ENCODE results near the gene EIF2B2. TPM values are rescaled to one million over a fixed set of nuclear protein-coding genes. Genes with fewer than 3 reads are reported as not detected.
"Not testable (repeated sequence)": the region's sequence is repeated elsewhere in the genome, so short reads cannot be mapped to it uniquely, and the experiment has no call there.

Gene EIF2B2
- total and polyA plus RNA-seq, 2 of the 13 experiments (the other 11 are each of a cell fraction or from before 2014, with no cell fraction given), result 54.4 to 78.6 TPM

DNA sequence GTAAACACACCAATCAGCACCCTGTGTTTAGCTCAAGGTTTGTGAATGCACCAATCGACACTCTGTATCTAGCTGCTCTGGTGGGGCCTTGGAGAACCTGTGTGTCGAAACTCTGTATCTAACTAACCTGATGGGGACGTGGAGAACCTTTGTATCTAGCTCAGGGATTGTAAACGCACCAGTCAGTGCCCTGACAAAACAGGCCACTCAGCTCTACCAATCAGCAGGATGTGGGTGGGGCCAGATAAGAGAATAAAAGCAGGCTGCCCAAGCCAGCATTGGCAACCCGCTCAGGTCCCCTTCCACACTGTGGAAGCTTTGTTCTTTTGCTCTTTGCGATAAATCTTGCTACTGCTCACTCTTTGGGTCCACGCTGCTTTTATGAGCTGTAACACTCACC lies 6.9 kb upstream of the EIF2B2 start:
- H2AFZ ChIP-seq (ENCODE audit: low read length); H3K4me2 ChIP-seq (ENCODE audit: low read depth, low read length); H3K9me3 ChIP-seq (ENCODE audit: low read length); intact Hi-C loops (cut with micrococcal nuclease; ENCODE audit: unreplicated experiment); CTCF ChIA-PET (ENCODE audit: low intra/inter-chr PET ratio, low total read pairs); H3K36me3 ChIP-seq (replicated peaks in 1 of 2; ENCODE audit: control insufficient read depth in 1 of 2, insufficient read depth in 2 of 2, low read length in 2 of 2); POLR2A ChIA-PET; H3K4me3 ChIP-seq (replicated peaks in 1 of 3; ENCODE audit: insufficient read depth in 1 of 3, low read depth in 2 of 3, low read length in 3 of 3); H3K4me1 ChIP-seq (ENCODE audit: insufficient read depth, low read length); H3K27ac ChIP-seq (ENCODE audit: extremely low read length, insufficient read depth, low read length); H4K20me1 ChIP-seq (ENCODE audit: insufficient read depth, low read length); BruUV-seq (replicated peaks); DNase-seq (ENCODE audit: low spot score); in situ Hi-C loops (cut with HindIII; ENCODE audit: extremely low pct_ligation_motif_present, low pct_unique_long_range_greater_than_20kb); H3K27me3 ChIP-seq (ENCODE audit: control insufficient read depth in 1 of 2, insufficient read depth in 2 of 2, low read length in 2 of 2); H3K9ac ChIP-seq (ENCODE audit: insufficient read depth, low read depth, low read length); FAIRE-seq; ATAC-seq; H3K79me2 ChIP-seq (ENCODE audit: insufficient read depth, low read length): not testable (repeated sequence)
- TF ChIP-seq NFYC (CRISPR knock-in tag; IDR thresholded peaks at IDR 0.05), result peak; percentile 56
- TF ChIP-seq NFYB (CRISPR knock-in tag; IDR thresholded peaks at IDR 0.05), result peak; percentile 64
- 46% methylated on average over 5 of the region's 7 CpGs for WGBS (ENCODE audit: low lambda C conversion rate)

DNA sequence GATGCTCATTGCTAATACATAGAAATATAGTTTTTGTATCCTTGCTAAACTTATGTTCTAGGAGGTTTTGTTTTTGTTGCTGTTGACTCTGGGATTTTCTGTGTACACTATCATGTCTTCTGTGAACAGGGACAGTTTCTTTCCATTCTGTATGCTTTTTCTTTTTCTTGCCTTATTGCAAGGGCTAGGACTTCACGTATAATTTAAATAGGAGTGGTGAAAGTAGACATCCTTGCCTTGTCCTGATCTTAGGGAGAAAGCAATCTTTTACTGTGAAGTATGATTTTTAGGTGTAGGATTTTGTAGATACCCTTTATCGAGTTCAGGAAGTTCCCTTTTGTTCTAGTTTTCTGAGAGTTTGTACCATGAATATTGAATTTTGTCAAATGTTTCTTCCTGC lies 1.5 kb upstream of the EIF2B2 start:
- TF ChIP-seq ZNF34 (CRISPR knock-in tag; IDR thresholded peaks at IDR 0.05; ENCODE audit: borderline replicate concordance), result no peak
- TF ChIP-seq ZNF678 (CRISPR knock-in tag; IDR thresholded peaks at IDR 0.05), result no peak
- TF ChIP-seq GTF3A (CRISPR knock-in tag; conservative IDR thresholded peaks at IDR 0.05), result no peak
- TF ChIP-seq ZNF782 (CRISPR knock-in tag; IDR thresholded peaks at IDR 0.05; ENCODE audit: borderline replicate concordance), result no peak
- no peak for TF ChIP-seq SOX5 (CRISPR knock-in tag; IDR thresholded peaks at IDR 0.05; ENCODE audit: borderline replicate concordance)
- TF ChIP-seq CREB1 (IDR thresholded peaks at IDR 0.05), result no peak
- no peak for TF ChIP-seq CREB1 (CRISPR knock-in tag; IDR thresholded peaks at IDR 0.05)
- no peak for TF ChIP-seq TP53 (CRISPR knock-in tag; conservative IDR thresholded peaks at IDR 0.05)
- no peak for TF ChIP-seq ZMYM3 (CRISPR knock-in tag; IDR thresholded peaks at IDR 0.05)
- no peak for TF ChIP-seq DNMT1 (CRISPR knock-in tag; IDR thresholded peaks at IDR 0.05)
- no peak for TF ChIP-seq ZMYM2 (CRISPR knock-in tag; IDR thresholded peaks at IDR 0.05)
- no peak for FAIRE-seq
- no peak overlapping the region for H3K9ac ChIP-seq (ENCODE audit: insufficient read depth, low read depth, low read length)
- WGBS (ENCODE audit: low lambda C conversion rate), result 92% methylated on average over 2 of the region's 2 CpGs
- peaks cover 17% of the 10 kb centered on the region for H3K4me1 ChIP-seq (ENCODE audit: insufficient read depth, low read length)
- no peak overlapping the region for H2AFZ ChIP-seq (ENCODE audit: low read length)
- no peak for DNase-seq (ENCODE audit: low spot score)
- BruUV-seq (replicated peaks), result no TSS peak
- peaks cover 14% of the 10 kb centered on the region for H3K79me2 ChIP-seq (ENCODE audit: insufficient read depth, low read length)
- CTCF ChIA-PET (ENCODE audit: low intra/inter-chr PET ratio, low total read pairs), result no interaction called here
- H3K27me3 ChIP-seq (ENCODE audit: control insufficient read depth in 1 of 2, insufficient read depth in 2 of 2, low read length in 2 of 2), result no peaks in the 10 kb centered on the region; a peak in 1 of 5 replicates
- H4K20me1 ChIP-seq (ENCODE audit: insufficient read depth, low read length), result no peaks in the 10 kb centered on the region
- H3K9me3 ChIP-seq (ENCODE audit: low read length), result peaks cover 8% of the 10 kb centered on the region
- H3K36me3 ChIP-seq (replicated peaks in 1 of 2; ENCODE audit: control insufficient read depth in 1 of 2, insufficient read depth in 2 of 2, low read length in 2 of 2), result peaks cover 0 to 12% of the 10 kb centered on the region in 2 experiments; a peak in 3 of 5 replicates
- POLR2A ChIA-PET, result no interaction called here
- no peak overlapping the region for H3K4me2 ChIP-seq (ENCODE audit: low read depth, low read length)
- intact Hi-C loops (cut with micrococcal nuclease; ENCODE audit: unreplicated experiment), result loop anchor here (10.0 kb wide), 1 partner anchor 64 kb away; the partner anchor contains the start of genes ACYP1 and ZC2HC1C
- no peak overlapping the region for H3K27ac ChIP-seq (ENCODE audit: extremely low read length, insufficient read depth, low read length)
- ATAC-seq, result no peak
- in situ Hi-C loops (cut with HindIII; ENCODE audit: extremely low pct_ligation_motif_present, low pct_unique_long_range_greater_than_20kb), result loop anchor here (5.0 kb wide), 1 partner anchor 49 kb away; no protein-coding TSS in a partner anchor
- no peak overlapping the region for H3K4me3 ChIP-seq (replicated peaks in 1 of 3; ENCODE audit: insufficient read depth in 1 of 3, low read depth in 2 of 3, low read length in 3 of 3)

Data from HepG2 (cell line).